IMR-90 (cell line): Measurements from ENCODE around the gene HNRNPH3.

Experiments
- BHLHE40 ChIP-seq: fragments of 150-350 bp; IDR thresholded peaks from 2 replicates; pipeline ENCODE4 v1.6.1; 2016; ENCODE audit warnings: mild to moderate bottlenecking, low read depth, low read length
- CHD1 ChIP-seq: IDR thresholded peaks from 2 replicates; pipeline ENCODE4 v1.6.1; 2012; ENCODE audit warnings: low read depth, low read length, improper control_type of control experiment
- MXI1 ChIP-seq: IDR thresholded peaks from 2 replicates; pipeline ENCODE4 v1.6.1; 2012; ENCODE audit warnings: low read depth, mild to moderate bottlenecking, low read length, moderate library complexity, borderline replicate concordance
- POLR2A ChIP-seq: IDR thresholded peaks from 2 replicates; pipeline ENCODE4 v1.6.1; 2012; ENCODE audit warnings: mild to moderate bottlenecking, low read depth, low read length
- RAD21 ChIP-seq: IDR thresholded peaks from 2 replicates; pipeline ENCODE4 v1.6.1; 2012; ENCODE audit warnings: low read length, improper control_type of control experiment
- RCOR1 ChIP-seq: IDR thresholded peaks from 2 replicates; pipeline ENCODE4 v1.6.1; 2012; ENCODE audit warnings: mild to moderate bottlenecking, low read length, improper control_type of control experiment; ENCODE audit not compliant: insufficient replicate concordance
- SMC3 ChIP-seq: fragments of 150-350 bp; IDR thresholded peaks from 2 replicates; pipeline ENCODE4 v1.6.1; 2016; ENCODE audit warnings: low read depth, mild to moderate bottlenecking, antibody characterized with exemption, low read length, moderate library complexity
- TF ChIP-seq, protein P1 (sequence below): conservative IDR thresholded peaks from 2 replicates; pipeline ENCODE4 v1.5.1; 2012; ENCODE audit warnings: mild to moderate bottlenecking, low read depth, low read length, improper control_type of control experiment
- TF ChIP-seq, protein P2 (sequence below): fragments of 150-350 bp; IDR thresholded peaks from 2 replicates; pipeline ENCODE4 v1.6.1; 2017; ENCODE audit warnings: mild to moderate bottlenecking, antibody characterized with exemption, low read length, low read depth

DNA sequence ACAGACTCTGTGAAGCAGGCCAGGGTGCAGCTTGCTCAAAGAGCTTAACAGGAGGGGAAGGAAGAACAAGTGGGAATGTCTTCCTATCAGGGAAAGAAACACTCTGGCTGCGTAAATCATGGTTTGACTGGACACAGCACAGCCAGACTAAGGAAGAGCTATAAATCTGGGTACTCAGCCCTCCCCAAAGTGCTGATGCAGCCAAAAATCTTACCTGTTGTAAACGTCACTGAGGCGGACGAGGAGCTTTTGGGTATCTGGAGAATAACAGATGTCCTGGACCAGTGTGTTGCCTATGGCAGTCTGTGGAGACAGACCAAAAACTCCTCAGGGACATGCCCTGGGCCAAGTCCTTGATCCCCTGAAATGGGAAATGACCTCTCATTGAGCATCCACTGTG, 43.1 kb upstream of the HNRNPH3 start:
- TF ChIP-seq, protein P1, sequence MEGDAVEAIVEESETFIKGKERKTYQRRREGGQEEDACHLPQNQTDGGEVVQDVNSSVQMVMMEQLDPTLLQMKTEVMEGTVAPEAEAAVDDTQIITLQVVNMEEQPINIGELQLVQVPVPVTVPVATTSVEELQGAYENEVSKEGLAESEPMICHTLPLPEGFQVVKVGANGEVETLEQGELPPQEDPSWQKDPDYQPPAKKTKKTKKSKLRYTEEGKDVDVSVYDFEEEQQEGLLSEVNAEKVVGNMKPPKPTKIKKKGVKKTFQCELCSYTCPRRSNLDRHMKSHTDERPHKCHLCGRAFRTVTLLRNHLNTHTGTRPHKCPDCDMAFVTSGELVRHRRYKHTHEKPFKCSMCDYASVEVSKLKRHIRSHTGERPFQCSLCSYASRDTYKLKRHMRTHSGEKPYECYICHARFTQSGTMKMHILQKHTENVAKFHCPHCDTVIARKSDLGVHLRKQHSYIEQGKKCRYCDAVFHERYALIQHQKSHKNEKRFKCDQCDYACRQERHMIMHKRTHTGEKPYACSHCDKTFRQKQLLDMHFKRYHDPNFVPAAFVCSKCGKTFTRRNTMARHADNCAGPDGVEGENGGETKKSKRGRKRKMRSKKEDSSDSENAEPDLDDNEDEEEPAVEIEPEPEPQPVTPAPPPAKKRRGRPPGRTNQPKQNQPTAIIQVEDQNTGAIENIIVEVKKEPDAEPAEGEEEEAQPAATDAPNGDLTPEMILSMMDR: no peak
- no peak for TF ChIP-seq CHD1
- TF ChIP-seq MXI1: no peak
- no peak for TF ChIP-seq RAD21
- no peak for TF ChIP-seq POLR2A
- TF ChIP-seq SMC3: no peak
- TF ChIP-seq, protein P2, sequence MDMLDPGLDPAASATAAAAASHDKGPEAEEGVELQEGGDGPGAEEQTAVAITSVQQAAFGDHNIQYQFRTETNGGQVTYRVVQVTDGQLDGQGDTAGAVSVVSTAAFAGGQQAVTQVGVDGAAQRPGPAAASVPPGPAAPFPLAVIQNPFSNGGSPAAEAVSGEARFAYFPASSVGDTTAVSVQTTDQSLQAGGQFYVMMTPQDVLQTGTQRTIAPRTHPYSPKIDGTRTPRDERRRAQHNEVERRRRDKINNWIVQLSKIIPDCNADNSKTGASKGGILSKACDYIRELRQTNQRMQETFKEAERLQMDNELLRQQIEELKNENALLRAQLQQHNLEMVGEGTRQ: no peak
- no peak for TF ChIP-seq RCOR1
- no peak for TF ChIP-seq BHLHE40
